G401 (cell line): Measurements from ENCODE around the gene PTHLH. TPM values are rescaled to one million over a fixed set of nuclear protein-coding genes. Genes with fewer than 3 reads are reported as not detected.

ENCODE experiments used
- total RNA-seq: library from RNA; depleted of rRNA; stranded (reverse); fragments of >200 nt; shearing (Covaris generic); gene quantifications from 2 replicates; pipeline ENCODE4 v1.2.3, GENCODE V29; 2014; rRNA removed

PTHLH gene
- total RNA-seq, 1 experiment from 2014 or later: not detected

Other genes with a start within 250 kb of the PTHLH start
- 6.5 and 15.1 TPM in 2 replicates for gene KLHL42, start 192.5 kb downstream of the PTHLH start, total RNA-seq
- gene MANSC4, start 192.5 kb downstream of the PTHLH start, total RNA-seq: not detected in 2 replicates
- gene CCDC91, start 217.7 kb upstream of the PTHLH start, total RNA-seq: 8.3 and 9.1 TPM in 2 replicates